OCI-LY1 (cell line): Measurements from ENCODE around the gene ARFGEF3.

Source experiments
- H2AFZ ChIP-seq: fragments of 200-600 bp; sonication (generic), shearing (Covaris generic); 2 replicates; pipeline ENCODE4 v1.6.0; 2014; ENCODE audit warnings: antibody characterized with exemption, mild to moderate bottlenecking, low read length
- H3F3A ChIP-seq: fragments of 200-600 bp; sonication (generic), shearing (Covaris generic); 2 replicates; pipeline ENCODE4 v1.6.0; 2014; ENCODE audit warnings: mild to moderate bottlenecking, antibody characterized with exemption, low read length, moderate library complexity; ENCODE audit not compliant: insufficient read depth
- H3K27ac ChIP-seq: fragments of 200-600 bp; sonication (generic); 2 replicates; pipeline ENCODE4 v1.5.1; 2014; ENCODE audit warnings: low read length, mixed run types, mild to moderate bottlenecking, low read depth; ENCODE audit not compliant: poor library complexity, severe bottlenecking
- H3K27me3 ChIP-seq: fragments of 200-600 bp; sonication (generic); 2 replicates; pipeline ENCODE4 v1.6.0; 2014; ENCODE audit warnings: antibody characterized with exemption, mild to moderate bottlenecking, low read length, moderate library complexity; ENCODE audit not compliant: insufficient read depth
- H3K36me3 ChIP-seq: fragments of 200-600 bp; sonication (generic); 2 replicates; pipeline ENCODE4 v1.6.1; 2014; ENCODE audit warnings: mild to moderate bottlenecking, antibody characterized with exemption, low read length, moderate library complexity, mixed read lengths; ENCODE audit not compliant: insufficient read depth
- H3K4me1 ChIP-seq: fragments of 200-600 bp; sonication (generic); 2 replicates; pipeline ENCODE4 v1.5.1; 2014; ENCODE audit warnings: mild to moderate bottlenecking, low read length, moderate library complexity; ENCODE audit not compliant: insufficient read depth, severe bottlenecking
- H3K4me2 ChIP-seq: fragments of 200-600 bp; sonication (generic), shearing (Covaris generic); 2 replicates; pipeline ENCODE4 v1.6.1; 2014; ENCODE audit warnings: low read length
- H3K4me3 ChIP-seq: fragments of 200-600 bp; sonication (generic); 2 replicates; pipeline ENCODE4 v1.5.1; 2014; ENCODE audit warnings: low read length, low read depth, mild to moderate bottlenecking, mixed read lengths; ENCODE audit not compliant: poor library complexity, severe bottlenecking
- H3K79me2 ChIP-seq: fragments of 200-600 bp; shearing (Covaris generic); 2 replicates; pipeline ENCODE4 v1.6.1; 2016; ENCODE audit warnings: mixed run types, low read length, mixed read lengths; ENCODE audit not compliant: insufficient read depth
- H3K9ac ChIP-seq: fragments of 200-600 bp; sonication (generic), shearing (Covaris generic); 2 replicates; pipeline ENCODE4 v1.6.1; 2014; ENCODE audit warnings: mild to moderate bottlenecking, low read length, mixed read lengths
- H3K9me2 ChIP-seq: fragments of 200-600 bp; sonication (generic), shearing (Covaris generic); 2 replicates; pipeline ENCODE4 v1.6.1; 2014; ENCODE audit warnings: low read depth, mild to moderate bottlenecking, low read length, mixed read lengths
- H3K9me3 ChIP-seq: fragments of 200-600 bp; shearing (Covaris generic); 2 replicates; pipeline ENCODE4 v1.6.1; 2014; ENCODE audit warnings: low read length, mixed read lengths
- H4K20me1 ChIP-seq: fragments of 200-600 bp; sonication (generic), shearing (Covaris generic); 2 replicates; pipeline ENCODE4 v1.6.0; 2016; ENCODE audit warnings: mild to moderate bottlenecking, low read length; ENCODE audit not compliant: insufficient read depth
- EZH2 ChIP-seq: fragments of 200-600 bp; sonication (generic), shearing (Covaris generic); IDR thresholded peaks from 2 replicates; pipeline ENCODE4 v1.8.0; 2017; ENCODE audit warnings: borderline replicate concordance, mixed run types, mild to moderate bottlenecking, antibody characterized with exemption, low read length, moderate library complexity, mixed read lengths
- TF ChIP-seq, protein P1 (sequence below): fragments of 200-600 bp; sonication (generic), shearing (Covaris generic); IDR thresholded peaks from 2 replicates; pipeline ENCODE4 v1.5.1; 2017; ENCODE audit warnings: mild to moderate bottlenecking, antibody characterized with exemption, low read length, moderate library complexity, mixed read lengths

The ARFGEF3 gene

GRCh38 chr6:138184230-138184629 lies 22.5 kb downstream of the ARFGEF3 start:
- no peaks in the 10 kb centered on the region for H3K27me3 ChIP-seq
- TF ChIP-seq, protein P1, sequence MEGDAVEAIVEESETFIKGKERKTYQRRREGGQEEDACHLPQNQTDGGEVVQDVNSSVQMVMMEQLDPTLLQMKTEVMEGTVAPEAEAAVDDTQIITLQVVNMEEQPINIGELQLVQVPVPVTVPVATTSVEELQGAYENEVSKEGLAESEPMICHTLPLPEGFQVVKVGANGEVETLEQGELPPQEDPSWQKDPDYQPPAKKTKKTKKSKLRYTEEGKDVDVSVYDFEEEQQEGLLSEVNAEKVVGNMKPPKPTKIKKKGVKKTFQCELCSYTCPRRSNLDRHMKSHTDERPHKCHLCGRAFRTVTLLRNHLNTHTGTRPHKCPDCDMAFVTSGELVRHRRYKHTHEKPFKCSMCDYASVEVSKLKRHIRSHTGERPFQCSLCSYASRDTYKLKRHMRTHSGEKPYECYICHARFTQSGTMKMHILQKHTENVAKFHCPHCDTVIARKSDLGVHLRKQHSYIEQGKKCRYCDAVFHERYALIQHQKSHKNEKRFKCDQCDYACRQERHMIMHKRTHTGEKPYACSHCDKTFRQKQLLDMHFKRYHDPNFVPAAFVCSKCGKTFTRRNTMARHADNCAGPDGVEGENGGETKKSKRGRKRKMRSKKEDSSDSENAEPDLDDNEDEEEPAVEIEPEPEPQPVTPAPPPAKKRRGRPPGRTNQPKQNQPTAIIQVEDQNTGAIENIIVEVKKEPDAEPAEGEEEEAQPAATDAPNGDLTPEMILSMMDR: no peak
- no peak for TF ChIP-seq EZH2
- no peak overlapping the region for H3K9ac ChIP-seq
- H3K36me3 ChIP-seq: no peaks in the 10 kb centered on the region
- no peak overlapping the region for H2AFZ ChIP-seq
- H3F3A ChIP-seq: no peaks in the 10 kb centered on the region
- no peaks in the 10 kb centered on the region for H3K79me2 ChIP-seq
- no peaks in the 10 kb centered on the region for H3K9me2 ChIP-seq
- no peak overlapping the region for H3K4me3 ChIP-seq
- H3K4me1 ChIP-seq: no peaks in the 10 kb centered on the region
- no peaks in the 10 kb centered on the region for H3K9me3 ChIP-seq
- H4K20me1 ChIP-seq: no peaks in the 10 kb centered on the region
- no peak overlapping the region for H3K4me2 ChIP-seq
- no peak overlapping the region for H3K27ac ChIP-seq

- Histone ChIP-seq H3K4me1 (no peaks in the 10 kb centered on the region), H3K9me3 (no peaks in the 10 kb centered on the region), H3K79me2 (no peaks in the 10 kb centered on the region), H3K27me3 (no peaks in the 10 kb centered on the region), H4K20me1 (no peaks in the 10 kb centered on the region), H3K36me3 (no peaks in the 10 kb centered on the region), H3K9me2 (no peaks in the 10 kb centered on the region), H3K4me3 (no peak overlapping the region), H3F3A (no peaks in the 10 kb centered on the region), H3K27ac (no peak overlapping the region), H2AFZ (no peak overlapping the region), H3K9ac (no peak overlapping the region), H3K4me2 (no peak overlapping the region)
- TF ChIP-seq, protein P1: no peak
- no peak for TF ChIP-seq EZH2
Observed at GRCh38 chr6:138187156-138187555, 25.4 kb downstream of the ARFGEF3 start.

GRCh38 chr6:138188278-138188941 lies 26.7 kb downstream of the ARFGEF3 start:
- TF ChIP-seq, protein P1: no peak
- TF ChIP-seq EZH2: no peak
- Histone ChIP-seq H3K4me2 (no peak overlapping the region), H3K27ac (no peak overlapping the region), H3F3A (no peaks in the 10 kb centered on the region), H3K79me2 (no peaks in the 10 kb centered on the region), H3K36me3 (no peaks in the 10 kb centered on the region), H3K9me3 (no peaks in the 10 kb centered on the region), H3K27me3 (no peaks in the 10 kb centered on the region), H3K4me3 (no peak overlapping the region), H3K9me2 (no peaks in the 10 kb centered on the region), H2AFZ (no peak overlapping the region), H3K4me1 (no peaks in the 10 kb centered on the region), H3K9ac (no peak overlapping the region), H4K20me1 (no peaks in the 10 kb centered on the region)
